ENCODE data around the gene ESRRB.

Gene ESRRB

DNA sequence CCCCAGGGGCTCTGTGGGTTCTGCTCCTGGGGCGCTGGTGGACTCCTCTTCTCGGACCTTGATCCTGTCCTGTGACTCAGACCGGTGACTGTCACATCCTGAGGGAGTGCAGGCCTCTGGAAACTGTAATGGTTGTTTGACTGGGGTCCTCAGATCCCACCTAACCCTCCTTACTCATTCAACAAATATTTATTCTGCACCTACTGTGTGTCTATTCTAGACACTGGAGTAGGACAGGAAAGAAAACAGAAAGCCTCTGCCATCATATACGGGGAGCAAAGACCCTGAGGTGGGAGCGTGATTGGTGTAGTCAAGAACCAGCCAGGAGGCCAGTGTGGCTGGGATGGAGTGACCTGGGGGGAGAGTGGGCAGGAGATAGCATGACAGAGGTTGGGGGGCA lies 47.6 kb downstream of the ESRRB start:
- TF ChIP-seq SIN3A (IDR thresholded peaks at IDR 0.05; ENCODE audit: borderline replicate concordance, insufficient read depth, low read length) (no peak), FOXP2 (optimal IDR thresholded peaks at IDR 0.05; ENCODE audit: borderline replicate concordance, extremely low read depth, extremely low read length, insufficient read depth) (no peak), TAF1 (IDR thresholded peaks at IDR 0.05; ENCODE audit: borderline replicate concordance, insufficient read depth, low read length) (no peak), POLR2AphosphoS5 (IDR thresholded peaks at IDR 0.05; ENCODE audit: low read depth, low read length) (no peak)
- TF ChIP-seq, protein P1, sequence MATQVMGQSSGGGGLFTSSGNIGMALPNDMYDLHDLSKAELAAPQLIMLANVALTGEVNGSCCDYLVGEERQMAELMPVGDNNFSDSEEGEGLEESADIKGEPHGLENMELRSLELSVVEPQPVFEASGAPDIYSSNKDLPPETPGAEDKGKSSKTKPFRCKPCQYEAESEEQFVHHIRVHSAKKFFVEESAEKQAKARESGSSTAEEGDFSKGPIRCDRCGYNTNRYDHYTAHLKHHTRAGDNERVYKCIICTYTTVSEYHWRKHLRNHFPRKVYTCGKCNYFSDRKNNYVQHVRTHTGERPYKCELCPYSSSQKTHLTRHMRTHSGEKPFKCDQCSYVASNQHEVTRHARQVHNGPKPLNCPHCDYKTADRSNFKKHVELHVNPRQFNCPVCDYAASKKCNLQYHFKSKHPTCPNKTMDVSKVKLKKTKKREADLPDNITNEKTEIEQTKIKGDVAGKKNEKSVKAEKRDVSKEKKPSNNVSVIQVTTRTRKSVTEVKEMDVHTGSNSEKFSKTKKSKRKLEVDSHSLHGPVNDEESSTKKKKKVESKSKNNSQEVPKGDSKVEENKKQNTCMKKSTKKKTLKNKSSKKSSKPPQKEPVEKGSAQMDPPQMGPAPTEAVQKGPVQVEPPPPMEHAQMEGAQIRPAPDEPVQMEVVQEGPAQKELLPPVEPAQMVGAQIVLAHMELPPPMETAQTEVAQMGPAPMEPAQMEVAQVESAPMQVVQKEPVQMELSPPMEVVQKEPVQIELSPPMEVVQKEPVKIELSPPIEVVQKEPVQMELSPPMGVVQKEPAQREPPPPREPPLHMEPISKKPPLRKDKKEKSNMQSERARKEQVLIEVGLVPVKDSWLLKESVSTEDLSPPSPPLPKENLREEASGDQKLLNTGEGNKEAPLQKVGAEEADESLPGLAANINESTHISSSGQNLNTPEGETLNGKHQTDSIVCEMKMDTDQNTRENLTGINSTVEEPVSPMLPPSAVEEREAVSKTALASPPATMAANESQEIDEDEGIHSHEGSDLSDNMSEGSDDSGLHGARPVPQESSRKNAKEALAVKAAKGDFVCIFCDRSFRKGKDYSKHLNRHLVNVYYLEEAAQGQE (IDR thresholded peaks at IDR 0.05; ENCODE audit: insufficient read depth in 1 of 2, low read depth in 2 of 2, low read length in 2 of 2), result no peak

- TF ChIP-seq POLR2AphosphoS5 (IDR thresholded peaks at IDR 0.05; ENCODE audit: low read depth, low read length), result no peak
- TF ChIP-seq SIN3A (IDR thresholded peaks at IDR 0.05; ENCODE audit: borderline replicate concordance, insufficient read depth, low read length), result no peak
- TF ChIP-seq FOXP2 (optimal IDR thresholded peaks at IDR 0.05; ENCODE audit: borderline replicate concordance, extremely low read depth, extremely low read length, insufficient read depth), result no peak
- no peak for TF ChIP-seq TAF1 (IDR thresholded peaks at IDR 0.05; ENCODE audit: borderline replicate concordance, insufficient read depth, low read length)
- TF ChIP-seq, protein P1 (IDR thresholded peaks at IDR 0.05; ENCODE audit: insufficient read depth in 1 of 2, low read depth in 2 of 2, low read length in 2 of 2), result no peak
Observed at GRCh38 chr14:76424359-76424758, 48.4 kb downstream of the ESRRB start.

DNA sequence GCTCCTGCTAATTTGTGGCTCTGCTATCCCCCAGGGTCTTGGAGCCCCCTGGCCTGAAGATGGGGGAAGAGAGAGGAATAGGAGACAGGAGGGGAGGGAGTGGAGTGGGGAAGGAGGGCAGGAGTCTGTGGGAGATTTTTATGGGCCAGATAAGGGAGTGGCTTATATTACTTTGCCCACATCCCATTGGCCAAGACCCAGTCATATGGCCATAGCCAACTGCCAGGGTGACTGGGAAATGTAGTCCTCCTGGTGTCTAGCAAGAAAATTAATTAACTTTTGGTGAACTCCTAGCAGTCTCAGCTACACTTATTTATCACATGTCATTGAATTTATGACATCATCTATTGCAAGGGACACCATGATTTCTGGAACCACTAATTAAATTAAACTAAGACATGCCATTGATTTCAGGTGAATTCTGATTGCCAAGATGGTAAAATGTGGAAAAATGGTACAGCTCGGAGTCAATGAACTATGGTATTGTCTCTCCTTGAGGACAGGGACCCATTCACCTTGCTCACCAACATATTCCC lies 50.3 kb downstream of the ESRRB start:
- TF ChIP-seq POLR2AphosphoS5 (IDR thresholded peaks at IDR 0.05; ENCODE audit: low read depth, low read length) (no peak), FOXP2 (optimal IDR thresholded peaks at IDR 0.05; ENCODE audit: borderline replicate concordance, extremely low read depth, extremely low read length, insufficient read depth) (no peak), TAF1 (IDR thresholded peaks at IDR 0.05; ENCODE audit: borderline replicate concordance, insufficient read depth, low read length) (no peak), SIN3A (IDR thresholded peaks at IDR 0.05; ENCODE audit: borderline replicate concordance, insufficient read depth, low read length) (no peak)
- TF ChIP-seq, protein P1 (IDR thresholded peaks at IDR 0.05; ENCODE audit: insufficient read depth in 1 of 2, low read depth in 2 of 2, low read length in 2 of 2), result no peak

- TF ChIP-seq, protein P1 (IDR thresholded peaks at IDR 0.05; ENCODE audit: insufficient read depth in 1 of 2, low read depth in 2 of 2, low read length in 2 of 2), result no peak
- TF ChIP-seq TAF1 (IDR thresholded peaks at IDR 0.05; ENCODE audit: borderline replicate concordance, insufficient read depth, low read length) (no peak), FOXP2 (optimal IDR thresholded peaks at IDR 0.05; ENCODE audit: borderline replicate concordance, extremely low read depth, extremely low read length, insufficient read depth) (no peak), SIN3A (IDR thresholded peaks at IDR 0.05; ENCODE audit: borderline replicate concordance, insufficient read depth, low read length) (no peak), POLR2AphosphoS5 (IDR thresholded peaks at IDR 0.05; ENCODE audit: low read depth, low read length) (no peak)
Observed at GRCh38 chr14:76428611-76429010, 52.7 kb downstream of the ESRRB start.

All from PFSK-1 (cell line).